Keratinocyte (primary cell): ENCODE data around the gene KCNIP3. TPM values are rescaled to one million over a fixed set of nuclear protein-coding genes. Genes with fewer than 3 reads are reported as not detected.
A peak's percentile ranks its signal among the peaks of the same experiment; 100 is the strongest.

Experiments
- DNase-seq: peaks from one replicate; pipeline ENCODE4 v3.0.0-alpha.2; 2011; ENCODE audit warnings: low read depth, missing footprints, low spot score
- FAIRE-seq: peaks from 2 replicates; lab custom pipeline; 2011; peaks lifted over from hg19 to GRCh38; lab: Jason Lieb, UNC
- H2AFZ ChIP-seq: 2 replicates; pipeline ENCODE4 v1.6.0; 2012; ENCODE audit warnings: low read length, control low read depth, inconsistent platforms; ENCODE audit not compliant: control insufficient read depth
- H3K27ac ChIP-seq: 2 replicates; pipeline ENCODE4 v1.5.1; 2011; ENCODE audit warnings: low read length; ENCODE audit not compliant: control insufficient read depth, insufficient read depth
- H3K27me3 ChIP-seq: 3 replicates; pipeline ENCODE4 v1.6.0; 2011; ENCODE audit warnings: low read length; ENCODE audit not compliant: control insufficient read depth, insufficient read depth; ENCODE audit errors: extremely low read depth
- H3K36me3 ChIP-seq, 2 experiments: 2 replicates in 1 of 2; 3 replicates in 1 of 2; pipeline ENCODE4 v1.5.1; 2011; ENCODE audit warnings: low read length in 2 of 2, mild to moderate bottlenecking in 1 of 2; ENCODE audit not compliant: control insufficient read depth in 2 of 2, insufficient read depth in 2 of 2; ENCODE audit errors: extremely low read depth in 1 of 2
- H3K4me1 ChIP-seq: 3 replicates; pipeline ENCODE4 v1.5.1; 2011; ENCODE audit warnings: low read length; ENCODE audit not compliant: control insufficient read depth, insufficient read depth; ENCODE audit errors: extremely low read depth
- H3K4me2 ChIP-seq: 3 replicates; pipeline ENCODE4 v1.6.0; 2011; ENCODE audit warnings: low read depth, low read length; ENCODE audit not compliant: control insufficient read depth, insufficient read depth; ENCODE audit errors: extremely low read depth
- H3K4me3 ChIP-seq, 3 experiments: fragments of 200-600 bp in 1 of 3; sonication (generic) in 1 of 3; 2 replicates in 2 of 3; 3 replicates in 1 of 3; pipeline ENCODE4 v1.5.1; 2011 to 2016; ENCODE audit warnings: low read length in 3 of 3, mild to moderate bottlenecking in 3 of 3, control low read depth in 2 of 3, inconsistent platforms in 1 of 3, low read depth in 1 of 3, mixed read lengths in 1 of 3, mixed run types in 1 of 3, moderate library complexity in 1 of 3; ENCODE audit not compliant: control insufficient read depth in 2 of 3, insufficient read depth in 2 of 3; ENCODE audit errors: extremely low read depth in 1 of 3
- H3K79me2 ChIP-seq: 2 replicates; pipeline ENCODE4 v1.6.0; 2012; ENCODE audit warnings: low read length; ENCODE audit not compliant: control insufficient read depth, insufficient read depth
- H3K9ac ChIP-seq: 3 replicates; pipeline ENCODE4 v1.6.0; 2011; ENCODE audit warnings: low read length; ENCODE audit not compliant: control insufficient read depth, insufficient read depth; ENCODE audit errors: extremely low read depth
- H3K9me1 ChIP-seq: 3 replicates; pipeline ENCODE4 v1.6.0; 2011; ENCODE audit warnings: low read length; ENCODE audit not compliant: control insufficient read depth, insufficient read depth; ENCODE audit errors: extremely low read depth
- H3K9me3 ChIP-seq: 2 replicates; pipeline ENCODE4 v1.5.1; 2012; ENCODE audit warnings: low read depth, low read length; ENCODE audit not compliant: control insufficient read depth
- H4K20me1 ChIP-seq: 3 replicates; pipeline ENCODE4 v1.6.0; 2011; ENCODE audit warnings: low read length; ENCODE audit not compliant: control insufficient read depth, insufficient read depth; ENCODE audit errors: extremely low read depth
- CTCF ChIP-seq, 3 experiments: IDR thresholded peaks in 1 of 3; conservative IDR thresholded peaks in 1 of 3; optimal IDR thresholded peaks in 1 of 3; 2 replicates in 2 of 3; 3 replicates in 1 of 3; pipeline versions ENCODE3 to v1.5.1; 2011; ENCODE audit warnings: low read length in 3 of 3, mild to moderate bottlenecking in 3 of 3, moderate library complexity in 2 of 3, control low read depth in 1 of 3, inconsistent platforms in 1 of 3; ENCODE audit not compliant: insufficient read depth in 2 of 3; ENCODE audit errors: extremely low read depth in 1 of 3
- EZH2 ChIP-seq: IDR thresholded peaks from one replicate; pipeline ENCODE4 v1.6.1; 2012; ENCODE audit warnings: inconsistent platforms, mild to moderate bottlenecking, low read length, moderate library complexity
- dilution Hi-C: fragments of 300-500 bp; cut with MboI; formaldehyde crosslinking; loops from one replicate; pipeline ENCODE4 v1.7.0; 2020; ENCODE audit warnings: low sequenced_read_pairs; ENCODE audit not compliant: extremely low pct_ligation_motif_present
- polyA plus RNA-seq, 5 experiments: library from polyadenylated mRNA; depleted of rRNA in 3 of 5; stranded (reverse) in 3 of 5; stranded (forward) in 1 of 5; unstranded in 1 of 5; fragments of >200 nt; gene quantifications; 1 replicate in 1 of 5; 2 replicates in 3 of 5; 3 replicates in 1 of 5; pipeline versions ENCODE4 v1.2.1 to v1.2.3, GENCODE V29; 2011 to 2012; ENCODE audit warnings: missing spikeins in 2 of 5, low read depth in 1 of 5, low replicate concordance in 1 of 5

Gene KCNIP3
- polyA plus RNA-seq, 1 donor (not counting 4 experiments of a cell fraction or from before 2014, with no cell fraction given) = 0.66 TPM

GRCh38 chr2:95287336-95287735, 9.8 kb upstream of the KCNIP3 start:
- H3K9me3 ChIP-seq = no peaks in the 10 kb centered on the region
- H3K79me2 ChIP-seq = no peaks in the 10 kb centered on the region
- H3K9me1 ChIP-seq = no peaks in the 10 kb centered on the region
- no peak overlapping the region for H2AFZ ChIP-seq
- FAIRE-seq = no peak
- peaks cover 3 to 47% of the 10 kb centered on the region in 2 experiments for H3K36me3 ChIP-seq
- TF ChIP-seq CTCF (optimal IDR thresholded peaks at IDR 0.05 in 1 of 3, IDR thresholded peaks at IDR 0.05 in 1 of 3, conservative IDR thresholded peaks at IDR 0.05 in 1 of 3; ENCODE audit: extremely low read depth in 1 of 3, insufficient read depth in 2 of 3, low read length in 3 of 3) (no peak), EZH2 (no peak)
- H3K4me3 ChIP-seq = no peak overlapping the region
- no peak overlapping the region for H3K27ac ChIP-seq
- no peak for DNase-seq
- dilution Hi-C loops = no loop called here
- H3K4me2 ChIP-seq = no peak overlapping the region
- no peaks in the 10 kb centered on the region for H3K27me3 ChIP-seq
- no peaks in the 10 kb centered on the region for H4K20me1 ChIP-seq
- peaks cover 3% of the 10 kb centered on the region for H3K4me1 ChIP-seq
- no peak overlapping the region for H3K9ac ChIP-seq

GRCh38 chr2:95287806-95288205, 9.3 kb upstream of the KCNIP3 start:
- DNase-seq = no peak
- FAIRE-seq = no peak
- no peak for TF ChIP-seq EZH2
- Histone ChIP-seq H3K4me2 (no peak overlapping the region), H3K27me3 (no peaks in the 10 kb centered on the region), H3K9ac (no peak overlapping the region), H3K4me3 (no peak overlapping the region), H3K4me1 (peaks cover 8% of the 10 kb centered on the region), H3K36me3 (peaks cover 3 to 47% of the 10 kb centered on the region in 2 experiments), H3K27ac (no peak overlapping the region), H3K9me1 (no peaks in the 10 kb centered on the region), H2AFZ (no peak overlapping the region), H3K79me2 (no peaks in the 10 kb centered on the region), H4K20me1 (no peaks in the 10 kb centered on the region), H3K9me3 (no peaks in the 10 kb centered on the region)
- dilution Hi-C loops = no loop called here

- H4K20me1 ChIP-seq = no peaks in the 10 kb centered on the region
- dilution Hi-C loops = no loop called here
- no peak overlapping the region for H3K9ac ChIP-seq
- no peak for TF ChIP-seq EZH2
- peak in 1 of 3 experiments; percentile 23 for TF ChIP-seq CTCF (optimal IDR thresholded peaks at IDR 0.05 in 1 of 3, IDR thresholded peaks at IDR 0.05 in 1 of 3, conservative IDR thresholded peaks at IDR 0.05 in 1 of 3; ENCODE audit: extremely low read depth in 1 of 3, insufficient read depth in 2 of 3, low read length in 3 of 3)
- no peaks in the 10 kb centered on the region for H3K79me2 ChIP-seq
- no peak overlapping the region for H3K27ac ChIP-seq
- no peaks in the 10 kb centered on the region for H3K9me3 ChIP-seq
- H3K4me2 ChIP-seq = no peak overlapping the region
- no peaks in the 10 kb centered on the region for H3K27me3 ChIP-seq
- peaks cover 15% of the 10 kb centered on the region for H3K4me1 ChIP-seq
- peaks cover 3 to 42% of the 10 kb centered on the region in 2 experiments for H3K36me3 ChIP-seq
- no peak for FAIRE-seq
- no peak overlapping the region for H2AFZ ChIP-seq
- no peaks in the 10 kb centered on the region for H3K9me1 ChIP-seq
- no peak overlapping the region for H3K4me3 ChIP-seq
- DNase-seq = no peak
Measured at GRCh38 chr2:95289253-95289652, 7.9 kb upstream of the KCNIP3 start.
